Ovary (tissue), 3 donors: ENCODE data around the gene PRPF40B.

ENCODE experiments used
- EP300 ChIP-seq: sonication (generic); formaldehyde crosslinking; IDR thresholded peaks from one replicate; pipeline ENCODE4 v1.6.1; 2017; ENCODE audit warnings: antibody characterized with exemption
- POLR2A ChIP-seq: fragments of 450-650 bp; IDR thresholded peaks from one replicate; pipeline ENCODE4 v1.6.1; 2017; ENCODE audit warnings: antibody characterized with exemption, mild to moderate bottlenecking, moderate library complexity
- TF ChIP-seq, protein P1 (sequence below), 3 donors: fragments of 450-650 bp in 2 of 3; fragments of 200-600 bp in 1 of 3; IDR thresholded peaks; one replicate each; pipeline versions ENCODE4 v1.5.1 to v1.8.0; 2016 to 2022; ENCODE audit warnings: antibody characterized with exemption in 3 of 3, mild to moderate bottlenecking in 1 of 3
- donor health status: DM: no; HTN: no; CAD: no.

DNA sequence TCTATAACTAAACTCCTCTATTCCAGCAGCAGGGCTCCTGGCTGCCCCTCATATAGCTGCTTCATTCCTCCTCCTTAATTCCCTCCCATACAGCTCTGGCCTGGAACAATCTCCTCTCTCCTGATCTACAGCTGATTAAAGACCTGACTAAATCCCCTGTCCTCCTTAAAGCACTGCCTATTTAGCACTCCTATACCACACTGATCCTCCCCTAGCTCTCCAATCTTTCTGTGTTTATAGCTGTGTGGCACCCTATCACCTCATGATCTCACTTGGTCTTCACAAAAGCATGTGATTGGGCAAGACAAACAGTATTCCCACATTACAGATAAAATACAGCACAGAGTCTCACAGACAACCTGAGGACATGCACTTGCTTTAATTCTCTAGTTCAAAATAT is 66.4 kb downstream of the PRPF40B start:
- TF ChIP-seq, protein P1, sequence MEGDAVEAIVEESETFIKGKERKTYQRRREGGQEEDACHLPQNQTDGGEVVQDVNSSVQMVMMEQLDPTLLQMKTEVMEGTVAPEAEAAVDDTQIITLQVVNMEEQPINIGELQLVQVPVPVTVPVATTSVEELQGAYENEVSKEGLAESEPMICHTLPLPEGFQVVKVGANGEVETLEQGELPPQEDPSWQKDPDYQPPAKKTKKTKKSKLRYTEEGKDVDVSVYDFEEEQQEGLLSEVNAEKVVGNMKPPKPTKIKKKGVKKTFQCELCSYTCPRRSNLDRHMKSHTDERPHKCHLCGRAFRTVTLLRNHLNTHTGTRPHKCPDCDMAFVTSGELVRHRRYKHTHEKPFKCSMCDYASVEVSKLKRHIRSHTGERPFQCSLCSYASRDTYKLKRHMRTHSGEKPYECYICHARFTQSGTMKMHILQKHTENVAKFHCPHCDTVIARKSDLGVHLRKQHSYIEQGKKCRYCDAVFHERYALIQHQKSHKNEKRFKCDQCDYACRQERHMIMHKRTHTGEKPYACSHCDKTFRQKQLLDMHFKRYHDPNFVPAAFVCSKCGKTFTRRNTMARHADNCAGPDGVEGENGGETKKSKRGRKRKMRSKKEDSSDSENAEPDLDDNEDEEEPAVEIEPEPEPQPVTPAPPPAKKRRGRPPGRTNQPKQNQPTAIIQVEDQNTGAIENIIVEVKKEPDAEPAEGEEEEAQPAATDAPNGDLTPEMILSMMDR (IDR thresholded peaks at IDR 0.05): no peak
- no peak for TF ChIP-seq POLR2A
- no peak for TF ChIP-seq EP300
